Body of pancreas (tissue), 4 donors: Measurements from ENCODE around the gene FRMD7. TPM values are rescaled to one million over a fixed set of nuclear protein-coding genes. Genes with fewer than 3 reads are reported as not detected.

Experiments
- ATAC-seq: fragments of 150-250 bp; one replicate; pipeline ENCODE4 v1.9.1; 2016
- DNase-seq, 4 donors: peaks; one replicate each; pipeline ENCODE4 v3.0.0-alpha.2; 2019
- H3K27ac ChIP-seq, 4 donors: fragments of 200-600 bp; sonication (generic); 1 replicate in 3 of 4; 2 replicates in 1 of 4; pipeline versions ENCODE4 v1.5.1 to v1.6.1; 2016 to 2019; ENCODE audit warnings: mild to moderate bottlenecking in 1 of 4, mixed read lengths in 1 of 4, moderate library complexity in 1 of 4
- H3K27me3 ChIP-seq, 2 donors: fragments of 200-600 bp; sonication (generic); one replicate each; pipeline ENCODE4 v1.6.0; 2016; ENCODE audit warnings: mild to moderate bottlenecking in 1 of 2
- H3K36me3 ChIP-seq, 2 donors: fragments of 200-600 bp; sonication (generic); replicated peaks in 1 of 2; 2 replicates each; pipeline ENCODE4 v1.5.1; 2016; ENCODE audit warnings: low read depth in 2 of 2; ENCODE audit not compliant: insufficient read depth in 1 of 2
- H3K4me1 ChIP-seq: fragments of 200-600 bp; sonication (generic); one replicate; pipeline ENCODE4 v1.6.0; 2016
- H3K4me3 ChIP-seq, 2 donors: fragments of 200-600 bp; sonication (generic); 1 replicate in 1 of 2; 2 replicates in 1 of 2; pipeline ENCODE4 v1.5.1; 2016 to 2019
- H3K9me3 ChIP-seq, 3 donors: fragments of 200-600 bp; sonication (generic); 1 replicate in 2 of 3; 2 replicates in 1 of 3; pipeline ENCODE4 v1.5.1; 2016
- POLR2A ChIP-seq, 3 donors: fragments of 450-650 bp; IDR thresholded peaks; one replicate each; pipeline ENCODE4 v1.6.1; 2016; ENCODE audit warnings: antibody characterized with exemption in 3 of 3, mild to moderate bottlenecking in 2 of 3
- WGBS, 2 donors: methylation state at CpG; one replicate each; pipeline ENCODE4 v1.1.5; 2017; 5-methylcytosine and 5-hydroxymethylcytosine counted together
- intact Hi-C: fragments of 100-400 bp; cut with DNase I; formaldehyde crosslinking; loops from one replicate; pipeline ENCODE4 v1.15.1; 2023
- total RNA-seq, 2 donors: library from RNA; depleted of rRNA; stranded (reverse); fragments of >200 nt; gene quantifications; one replicate each; pipeline ENCODE4 v1.1.0, GENCODE V29; 2016
- TF ChIP-seq, protein P1 (sequence below), 7 experiments: fragments of 450-650 bp in 4 of 7; fragments of 200-600 bp in 3 of 7; sonication (generic) in 3 of 7; IDR thresholded peaks; one replicate each; pipeline ENCODE4 v1.5.1; 2016 to 2019; ENCODE audit warnings: antibody characterized with exemption in 7 of 7

The FRMD7 gene
- total RNA-seq, 2 donors from 2014 or later: not detected

- DNase-seq (no peak), ATAC-seq (no peak)
- Histone ChIP-seq H3K27ac (no peak overlapping the region), H3K4me3 (no peak overlapping the region), H3K27me3 (no peaks in the 10 kb centered on the region), H3K9me3 (no peaks in the 10 kb centered on the region), H3K36me3 (no peaks in the 10 kb centered on the region), H3K4me1 (no peaks in the 10 kb centered on the region)
- TF ChIP-seq, protein P1, sequence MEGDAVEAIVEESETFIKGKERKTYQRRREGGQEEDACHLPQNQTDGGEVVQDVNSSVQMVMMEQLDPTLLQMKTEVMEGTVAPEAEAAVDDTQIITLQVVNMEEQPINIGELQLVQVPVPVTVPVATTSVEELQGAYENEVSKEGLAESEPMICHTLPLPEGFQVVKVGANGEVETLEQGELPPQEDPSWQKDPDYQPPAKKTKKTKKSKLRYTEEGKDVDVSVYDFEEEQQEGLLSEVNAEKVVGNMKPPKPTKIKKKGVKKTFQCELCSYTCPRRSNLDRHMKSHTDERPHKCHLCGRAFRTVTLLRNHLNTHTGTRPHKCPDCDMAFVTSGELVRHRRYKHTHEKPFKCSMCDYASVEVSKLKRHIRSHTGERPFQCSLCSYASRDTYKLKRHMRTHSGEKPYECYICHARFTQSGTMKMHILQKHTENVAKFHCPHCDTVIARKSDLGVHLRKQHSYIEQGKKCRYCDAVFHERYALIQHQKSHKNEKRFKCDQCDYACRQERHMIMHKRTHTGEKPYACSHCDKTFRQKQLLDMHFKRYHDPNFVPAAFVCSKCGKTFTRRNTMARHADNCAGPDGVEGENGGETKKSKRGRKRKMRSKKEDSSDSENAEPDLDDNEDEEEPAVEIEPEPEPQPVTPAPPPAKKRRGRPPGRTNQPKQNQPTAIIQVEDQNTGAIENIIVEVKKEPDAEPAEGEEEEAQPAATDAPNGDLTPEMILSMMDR (IDR thresholded peaks at IDR 0.05): no peak
- TF ChIP-seq POLR2A (IDR thresholded peaks at IDR 0.05): no peak
- intact Hi-C loops: no loop called here
- WGBS, 2 donors: 40 to 79% methylated on average over 3 of the region's 3 CpGs
Measured at GRCh38 chrX:132119283-132119682, 8.5 kb downstream of the FRMD7 start.

- no peak overlapping the region for H3K27ac ChIP-seq
- no peaks in the 10 kb centered on the region for H3K36me3 ChIP-seq
Measured at GRCh38 chrX:132118358-132118757, 9.5 kb downstream of the FRMD7 start.

DNA sequence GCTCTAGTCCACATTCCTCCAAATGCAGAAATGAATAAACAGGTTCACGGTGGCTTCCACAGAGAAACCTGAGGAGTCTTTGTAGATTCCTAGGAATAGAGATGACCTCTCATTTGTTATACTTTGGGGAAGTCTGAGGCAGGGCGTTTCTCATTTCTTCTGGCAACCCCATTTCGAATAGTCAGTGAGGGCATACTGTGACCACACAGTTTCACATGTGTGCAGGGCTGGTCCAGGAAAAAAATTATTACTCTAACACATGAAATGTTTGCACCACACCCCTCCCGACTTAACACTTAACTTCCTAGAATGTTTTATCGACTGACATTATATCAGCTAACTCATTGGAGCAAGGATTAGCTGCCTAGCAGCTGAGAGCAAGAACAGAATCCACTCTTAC, 12.0 kb downstream of the FRMD7 start:
- no peak for TF ChIP-seq POLR2A (IDR thresholded peaks at IDR 0.05)
- TF ChIP-seq, protein P1 (IDR thresholded peaks at IDR 0.05): no peak
- no peaks in the 10 kb centered on the region for H3K9me3 ChIP-seq
- intact Hi-C loops: no loop called here
- no peak for ATAC-seq
- no peaks in the 10 kb centered on the region for H3K27me3 ChIP-seq
- no peak for DNase-seq
- H3K36me3 ChIP-seq: no peaks in the 10 kb centered on the region
- 68 to 79% methylated on average over 4 to 5 of the region's 5 CpGs for WGBS, 2 donors
- no peak overlapping the region for H3K27ac ChIP-seq
- H3K4me1 ChIP-seq: no peaks in the 10 kb centered on the region
- H3K4me3 ChIP-seq: no peak overlapping the region

More at GRCh38 chrX:132118358-132118757, 9.5 kb downstream of the FRMD7 start:
- Histone ChIP-seq H3K4me1 (no peaks in the 10 kb centered on the region), H3K27me3 (no peaks in the 10 kb centered on the region), H3K9me3 (no peaks in the 10 kb centered on the region), H3K4me3 (no peak overlapping the region)
- intact Hi-C loops: no loop called here
- no peak for DNase-seq
- TF ChIP-seq, protein P1 (IDR thresholded peaks at IDR 0.05): no peak
- TF ChIP-seq POLR2A (IDR thresholded peaks at IDR 0.05): no peak
- WGBS, 2 donors: 96 to 98% methylated on average over 4 of the region's 4 CpGs
- ATAC-seq: no peak

DNA sequence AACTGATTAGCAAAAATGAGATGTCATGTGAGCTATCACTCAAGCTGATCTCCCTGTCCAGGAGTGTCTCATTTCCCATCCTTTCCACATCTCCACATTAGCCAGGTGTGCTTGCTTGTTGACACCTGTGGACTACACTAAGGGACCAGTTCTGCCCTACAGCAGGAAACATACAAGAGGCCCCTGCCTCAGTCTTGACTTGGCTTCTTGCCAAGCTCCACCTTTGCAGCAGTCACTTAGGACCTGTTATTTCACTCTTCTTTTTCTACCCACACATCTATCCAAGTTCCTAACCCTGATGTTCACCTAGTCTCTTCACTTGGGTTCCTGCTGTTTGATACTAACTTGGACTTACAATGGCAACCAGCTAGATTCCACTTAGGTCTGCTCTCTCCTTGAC, 13.2 kb downstream of the FRMD7 start:
- TF ChIP-seq POLR2A (IDR thresholded peaks at IDR 0.05): no peak
- TF ChIP-seq, protein P1 (IDR thresholded peaks at IDR 0.05): no peak
- intact Hi-C loops: no loop called here

DNA sequence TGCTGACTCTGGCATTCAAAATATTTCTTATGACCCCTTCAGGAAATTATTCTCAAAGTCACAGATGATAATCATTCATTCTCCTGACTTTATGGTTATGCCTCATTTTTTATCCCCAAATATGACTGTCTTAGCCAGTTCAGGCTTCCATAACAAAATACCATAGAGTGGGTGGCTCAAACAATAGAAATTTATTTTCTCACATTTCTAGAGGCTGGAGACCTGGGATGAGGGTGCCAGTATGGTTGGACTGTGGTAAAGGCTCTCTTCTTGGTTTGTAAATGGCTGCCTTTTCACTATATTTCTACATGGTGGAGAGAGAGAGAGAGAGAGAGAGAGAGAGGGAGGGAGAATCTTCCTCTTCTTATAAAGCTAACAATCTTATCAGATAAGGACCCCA, 20.5 kb downstream of the FRMD7 start:
- H3K4me3 ChIP-seq: no peak overlapping the region
- ATAC-seq: no peak
- TF ChIP-seq, protein P1 (IDR thresholded peaks at IDR 0.05): no peak
- no peak for TF ChIP-seq POLR2A (IDR thresholded peaks at IDR 0.05)
- H3K36me3 ChIP-seq: no peaks in the 10 kb centered on the region
- no peaks in the 10 kb centered on the region for H3K27me3 ChIP-seq
- H3K9me3 ChIP-seq: no peaks in the 10 kb centered on the region
- intact Hi-C loops: no loop called here
- DNase-seq: no peak
- H3K27ac ChIP-seq: no peak overlapping the region
- H3K4me1 ChIP-seq: no peaks in the 10 kb centered on the region

More for the DNA sequence above, 13.2 kb downstream of the FRMD7 start:
- H3K27me3 ChIP-seq: no peaks in the 10 kb centered on the region
- DNase-seq (no peak), ATAC-seq (no peak)
- H3K36me3 ChIP-seq: no peaks in the 10 kb centered on the region
- no peaks in the 10 kb centered on the region for H3K9me3 ChIP-seq
- no peak overlapping the region for H3K27ac ChIP-seq
- H3K4me1 ChIP-seq: no peaks in the 10 kb centered on the region
- no peak overlapping the region for H3K4me3 ChIP-seq
